VCaP (cell line): ENCODE measurements around the gene SIK3.

Source experiments
- H3K27ac ChIP-seq: fragments of 450-650 bp; 2 replicates; pipeline ENCODE4 v1.5.1; 2017
- TF ChIP-seq, protein P1 (sequence below): fragments of 450-650 bp; conservative IDR thresholded peaks from 2 replicates; pipeline ENCODE4 v1.5.1; 2017; ENCODE audit warnings: mild to moderate bottlenecking, moderate library complexity

Gene SIK3

DNA sequence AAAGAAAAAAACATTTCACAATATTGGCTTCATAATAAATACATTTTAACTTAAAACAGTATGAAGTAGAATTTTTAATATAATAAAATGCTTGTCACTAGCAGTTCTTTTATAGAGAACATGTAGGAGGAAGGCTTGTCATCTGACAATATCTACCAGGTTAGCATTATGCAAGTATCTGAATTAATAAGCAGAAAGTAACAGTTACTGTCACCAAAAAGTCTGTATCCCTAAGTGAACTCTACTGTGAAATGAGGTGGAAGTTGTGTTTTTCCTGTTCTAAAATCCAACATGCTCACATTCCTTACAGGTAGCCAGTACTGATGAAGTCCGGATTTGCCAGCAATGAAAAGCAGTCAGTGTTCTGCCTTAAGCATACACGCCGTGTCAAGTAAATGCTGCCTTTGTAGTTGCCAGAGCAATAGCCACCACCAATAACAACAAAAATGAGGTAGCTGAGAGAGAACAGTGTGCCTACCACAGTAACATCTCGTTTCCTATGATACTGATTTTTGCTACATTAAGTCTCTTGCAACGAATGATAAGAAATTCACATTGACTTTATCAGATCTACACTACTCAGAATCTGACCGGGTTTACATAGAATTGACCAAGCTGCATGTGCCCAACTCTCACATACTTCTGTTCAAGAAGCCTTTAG is 95.5 kb downstream of the SIK3 start:
- no peak overlapping the region for H3K27ac ChIP-seq
- TF ChIP-seq, protein P1, sequence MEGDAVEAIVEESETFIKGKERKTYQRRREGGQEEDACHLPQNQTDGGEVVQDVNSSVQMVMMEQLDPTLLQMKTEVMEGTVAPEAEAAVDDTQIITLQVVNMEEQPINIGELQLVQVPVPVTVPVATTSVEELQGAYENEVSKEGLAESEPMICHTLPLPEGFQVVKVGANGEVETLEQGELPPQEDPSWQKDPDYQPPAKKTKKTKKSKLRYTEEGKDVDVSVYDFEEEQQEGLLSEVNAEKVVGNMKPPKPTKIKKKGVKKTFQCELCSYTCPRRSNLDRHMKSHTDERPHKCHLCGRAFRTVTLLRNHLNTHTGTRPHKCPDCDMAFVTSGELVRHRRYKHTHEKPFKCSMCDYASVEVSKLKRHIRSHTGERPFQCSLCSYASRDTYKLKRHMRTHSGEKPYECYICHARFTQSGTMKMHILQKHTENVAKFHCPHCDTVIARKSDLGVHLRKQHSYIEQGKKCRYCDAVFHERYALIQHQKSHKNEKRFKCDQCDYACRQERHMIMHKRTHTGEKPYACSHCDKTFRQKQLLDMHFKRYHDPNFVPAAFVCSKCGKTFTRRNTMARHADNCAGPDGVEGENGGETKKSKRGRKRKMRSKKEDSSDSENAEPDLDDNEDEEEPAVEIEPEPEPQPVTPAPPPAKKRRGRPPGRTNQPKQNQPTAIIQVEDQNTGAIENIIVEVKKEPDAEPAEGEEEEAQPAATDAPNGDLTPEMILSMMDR, result no peak

DNA sequence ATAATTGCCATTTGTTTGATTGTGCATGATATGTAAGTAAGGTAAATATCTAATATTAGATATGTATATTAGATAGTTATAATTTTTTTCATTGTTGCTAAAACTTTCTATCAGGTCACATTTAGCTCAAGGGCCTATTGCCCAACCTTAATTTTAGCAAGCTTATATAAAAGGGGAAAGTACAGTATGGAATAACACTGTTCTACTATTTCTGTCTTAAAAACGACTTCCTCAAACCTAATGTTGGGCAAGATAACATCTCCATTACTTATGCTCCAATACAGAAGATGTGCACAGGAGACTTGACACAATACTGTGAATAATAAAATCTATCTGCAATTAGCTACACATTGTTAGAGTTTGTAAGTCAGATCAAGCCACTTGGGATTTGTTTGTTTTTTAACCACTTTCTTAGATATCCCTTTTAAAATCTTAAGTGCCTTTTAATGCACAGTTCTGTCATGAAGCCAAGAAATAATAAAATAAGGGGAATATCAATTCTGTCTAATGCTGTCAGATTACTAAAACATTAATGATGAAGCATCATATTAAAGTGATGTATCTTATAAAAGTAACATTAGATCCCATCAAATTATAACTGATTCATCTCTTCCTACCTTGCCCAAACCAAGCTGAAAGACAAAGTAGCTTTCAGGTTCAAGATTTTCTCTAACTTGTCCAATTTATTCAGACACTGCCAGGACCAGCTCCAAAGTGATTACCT is 98.1 kb downstream of the SIK3 start:
- TF ChIP-seq, protein P1, result no peak
- H3K27ac ChIP-seq, result no peak overlapping the region

DNA sequence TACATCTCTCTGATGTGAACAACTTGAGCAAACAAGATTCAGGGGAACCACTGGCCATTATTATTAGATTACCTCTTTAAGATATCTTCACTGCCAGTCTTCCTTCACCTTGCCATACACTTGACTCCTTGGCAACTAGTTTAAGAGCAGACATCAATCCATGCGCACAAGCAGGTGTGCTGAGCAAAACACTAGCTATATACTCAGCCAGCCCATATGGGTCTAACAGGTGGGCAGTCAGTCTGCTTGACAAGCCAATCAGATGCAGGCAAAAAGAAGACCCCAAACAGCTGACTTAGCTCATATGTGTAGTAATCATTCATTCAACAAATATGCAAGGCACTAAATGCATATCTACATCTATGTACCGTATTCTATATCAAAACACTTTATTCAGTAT is 101.2 kb downstream of the SIK3 start:
- TF ChIP-seq, protein P1, result no peak

DNA sequence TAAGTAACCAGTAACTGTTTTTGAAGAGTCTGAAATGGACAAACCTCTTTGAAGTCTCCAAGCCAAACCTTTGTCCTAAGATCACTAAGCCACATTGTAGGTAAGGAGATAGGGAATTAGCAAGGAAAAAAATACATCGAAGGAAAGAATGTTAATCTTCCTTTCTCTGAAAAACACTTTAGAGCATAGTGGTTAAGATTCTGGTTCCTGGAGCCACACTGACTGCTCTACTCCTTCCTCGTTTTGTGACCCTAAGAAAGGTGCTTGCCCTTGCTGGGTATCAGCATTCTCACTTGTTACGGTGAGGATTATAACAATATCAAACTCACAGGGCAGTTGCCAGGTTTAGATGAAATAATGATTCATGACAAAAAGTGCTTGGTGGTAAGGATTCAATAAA is 104.0 kb downstream of the SIK3 start:
- H3K27ac ChIP-seq, result no peak overlapping the region
- TF ChIP-seq, protein P1, result no peak

More for the DNA sequence above, 101.2 kb downstream of the SIK3 start:
- no peak overlapping the region for H3K27ac ChIP-seq

DNA sequence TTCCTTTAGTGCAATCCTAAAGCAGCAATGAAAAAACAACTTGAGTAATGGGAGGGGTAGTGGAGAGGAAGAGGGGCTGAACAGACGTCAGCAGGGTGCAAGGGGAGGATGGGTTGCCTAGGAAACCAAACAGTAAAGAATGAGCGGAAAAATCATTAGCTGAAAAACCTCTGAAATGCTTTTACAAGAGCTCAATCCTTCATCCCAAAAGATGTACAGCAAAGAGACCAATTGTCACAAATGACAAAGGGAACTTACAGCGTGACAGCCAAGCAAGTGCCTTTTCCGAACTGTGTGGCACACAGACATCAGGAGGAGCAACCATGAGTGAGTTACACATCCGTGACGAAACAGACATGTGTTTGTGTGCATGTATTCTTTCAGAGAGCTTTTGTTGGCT is 104.6 kb downstream of the SIK3 start:
- TF ChIP-seq, protein P1, result no peak
- no peak overlapping the region for H3K27ac ChIP-seq

DNA sequence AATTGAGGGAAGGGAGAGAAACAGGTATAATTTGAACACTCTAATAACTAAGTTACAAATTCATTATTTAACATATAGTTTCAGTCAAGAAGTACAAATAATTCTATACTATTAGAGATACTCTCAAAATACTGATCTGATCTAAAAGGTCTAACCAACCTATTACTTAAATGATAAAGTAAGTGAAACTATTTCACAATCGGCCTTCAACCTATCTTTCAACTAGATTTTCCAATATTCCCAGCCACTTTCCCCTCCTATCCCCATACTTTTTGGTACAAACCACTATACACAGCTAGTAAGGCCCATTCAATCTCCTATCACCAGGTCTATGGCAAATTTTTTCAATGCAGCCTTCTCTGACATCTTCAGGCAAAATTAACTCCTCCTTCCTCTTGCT is 106.7 kb downstream of the SIK3 start:
- H3K27ac ChIP-seq, result no peak overlapping the region
- TF ChIP-seq, protein P1, result no peak

DNA sequence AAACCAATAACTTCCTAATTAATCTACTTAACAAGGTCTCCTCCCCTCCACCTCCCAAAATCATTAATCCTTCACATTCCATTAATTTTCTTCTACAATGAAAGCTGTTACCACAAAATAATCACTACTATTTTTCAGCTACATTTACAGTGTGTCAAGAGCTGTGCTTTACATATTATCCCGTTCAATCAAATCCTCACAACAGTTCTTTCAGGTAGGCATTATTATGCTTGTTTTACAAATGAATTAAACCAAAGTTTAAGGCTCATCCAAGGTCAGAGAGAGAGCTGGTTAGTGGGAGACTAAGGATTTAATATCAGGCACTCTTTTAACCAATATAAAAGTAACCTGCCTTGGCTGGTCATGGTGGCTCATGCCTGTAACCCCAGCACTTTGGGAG is 107.4 kb downstream of the SIK3 start:
- TF ChIP-seq, protein P1, result no peak
- no peak overlapping the region for H3K27ac ChIP-seq
